Measurements from ENCODE around the gene KLK6. TPM values are rescaled to one million over a fixed set of nuclear protein-coding genes. Genes with fewer than 3 reads are reported as not detected.

Gene KLK6
- total RNA-seq, 4 donors from 2014 or later, result not detected

DNA sequence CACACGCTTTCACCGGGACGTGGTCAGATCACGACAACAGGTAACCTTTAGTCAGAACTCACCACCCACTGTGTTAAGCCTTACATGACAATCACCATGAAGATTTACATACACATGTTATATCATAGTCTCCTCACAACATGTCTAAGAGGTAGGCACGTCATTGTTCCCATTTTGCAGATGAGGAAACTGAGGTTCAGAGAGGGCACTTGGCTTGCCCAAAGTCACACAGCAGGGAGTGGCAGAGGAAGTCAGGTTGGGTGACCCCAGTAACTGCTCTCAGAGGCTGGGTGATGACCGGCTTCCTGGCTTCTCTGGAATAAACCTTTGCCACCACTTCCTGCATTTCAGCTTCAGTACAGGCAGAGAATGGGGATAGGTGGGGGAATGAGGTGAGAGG lies 44.9 kb upstream of the KLK6 start:
- no peak overlapping the region for H3K4me3 ChIP-seq
- TF ChIP-seq POLR2AphosphoS5 (IDR thresholded peaks at IDR 0.05), result no peak
- TF ChIP-seq POLR2A (IDR thresholded peaks at IDR 0.05; ENCODE audit: low read depth), result no peak
- no peak for TF ChIP-seq EP300 (IDR thresholded peaks at IDR 0.05)
- TF ChIP-seq, protein P1, sequence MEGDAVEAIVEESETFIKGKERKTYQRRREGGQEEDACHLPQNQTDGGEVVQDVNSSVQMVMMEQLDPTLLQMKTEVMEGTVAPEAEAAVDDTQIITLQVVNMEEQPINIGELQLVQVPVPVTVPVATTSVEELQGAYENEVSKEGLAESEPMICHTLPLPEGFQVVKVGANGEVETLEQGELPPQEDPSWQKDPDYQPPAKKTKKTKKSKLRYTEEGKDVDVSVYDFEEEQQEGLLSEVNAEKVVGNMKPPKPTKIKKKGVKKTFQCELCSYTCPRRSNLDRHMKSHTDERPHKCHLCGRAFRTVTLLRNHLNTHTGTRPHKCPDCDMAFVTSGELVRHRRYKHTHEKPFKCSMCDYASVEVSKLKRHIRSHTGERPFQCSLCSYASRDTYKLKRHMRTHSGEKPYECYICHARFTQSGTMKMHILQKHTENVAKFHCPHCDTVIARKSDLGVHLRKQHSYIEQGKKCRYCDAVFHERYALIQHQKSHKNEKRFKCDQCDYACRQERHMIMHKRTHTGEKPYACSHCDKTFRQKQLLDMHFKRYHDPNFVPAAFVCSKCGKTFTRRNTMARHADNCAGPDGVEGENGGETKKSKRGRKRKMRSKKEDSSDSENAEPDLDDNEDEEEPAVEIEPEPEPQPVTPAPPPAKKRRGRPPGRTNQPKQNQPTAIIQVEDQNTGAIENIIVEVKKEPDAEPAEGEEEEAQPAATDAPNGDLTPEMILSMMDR (IDR thresholded peaks at IDR 0.05), result no peak
- H3K27ac ChIP-seq (replicated peaks in 1 of 4), result no peak overlapping the region
- WGBS, result 91% methylated on average over 5 of the region's 6 CpGs
- no peak for DNase-seq (ENCODE audit: extremely low spot score)
- peaks cover 14 to 23% (median 22%) of the 10 kb centered on the region in 4 donors for H3K4me1 ChIP-seq
- intact Hi-C loops (cut with DNase I), result no loop called here
- no peaks in the 10 kb centered on the region for H3K36me3 ChIP-seq
- peaks cover 0 to 98% (median 28%) of the 10 kb centered on the region in 4 donors for H3K27me3 ChIP-seq
- no peaks in the 10 kb centered on the region for H3K9me3 ChIP-seq

DNA sequence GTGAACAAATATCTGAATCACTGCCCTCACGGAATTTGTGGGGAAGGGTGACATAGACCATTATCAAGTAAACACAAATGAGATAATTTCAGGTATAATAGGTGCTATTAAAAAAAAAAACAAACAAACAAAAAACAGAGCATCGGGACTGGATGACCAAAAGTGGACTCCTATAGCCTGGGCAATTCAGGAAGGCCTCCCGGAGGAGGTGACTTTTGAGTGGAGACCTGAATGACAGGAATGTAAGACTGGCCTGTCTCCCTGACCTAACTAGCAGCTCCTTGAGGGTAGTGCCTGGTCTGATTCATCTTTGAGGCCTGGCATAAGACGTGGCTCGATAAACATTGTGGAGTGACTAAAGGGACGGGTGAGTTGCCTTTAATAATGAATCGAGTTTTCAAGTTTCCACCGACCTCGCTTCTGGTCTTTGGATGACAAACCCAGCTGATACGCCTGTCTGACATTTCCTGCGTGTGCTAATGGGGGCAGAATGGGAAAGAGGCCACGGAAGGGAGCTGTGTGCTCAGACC lies 43.3 kb upstream of the KLK6 start:
- TF ChIP-seq EP300 (IDR thresholded peaks at IDR 0.05), result no peak
- TF ChIP-seq, protein P1 (IDR thresholded peaks at IDR 0.05), result no peak
- TF ChIP-seq POLR2AphosphoS5 (IDR thresholded peaks at IDR 0.05), result no peak
- TF ChIP-seq POLR2A (IDR thresholded peaks at IDR 0.05; ENCODE audit: low read depth), result no peak
- Histone ChIP-seq H3K4me1 (peaks cover 4 to 13% (median 10%) of the 10 kb centered on the region in 4 donors), H3K27me3 (peaks cover 0 to 92% (median 21%) of the 10 kb centered on the region in 4 donors), H3K9me3 (no peaks in the 10 kb centered on the region), H3K4me3 (no peak overlapping the region), H3K27ac (replicated peaks in 1 of 4) (no peak overlapping the region), H3K36me3 (no peaks in the 10 kb centered on the region)
- intact Hi-C loops (cut with DNase I), result no loop called here
- DNase-seq (ENCODE audit: extremely low spot score), result no peak
- 73% methylated on average over 12 of the region's 12 CpGs for WGBS

DNA sequence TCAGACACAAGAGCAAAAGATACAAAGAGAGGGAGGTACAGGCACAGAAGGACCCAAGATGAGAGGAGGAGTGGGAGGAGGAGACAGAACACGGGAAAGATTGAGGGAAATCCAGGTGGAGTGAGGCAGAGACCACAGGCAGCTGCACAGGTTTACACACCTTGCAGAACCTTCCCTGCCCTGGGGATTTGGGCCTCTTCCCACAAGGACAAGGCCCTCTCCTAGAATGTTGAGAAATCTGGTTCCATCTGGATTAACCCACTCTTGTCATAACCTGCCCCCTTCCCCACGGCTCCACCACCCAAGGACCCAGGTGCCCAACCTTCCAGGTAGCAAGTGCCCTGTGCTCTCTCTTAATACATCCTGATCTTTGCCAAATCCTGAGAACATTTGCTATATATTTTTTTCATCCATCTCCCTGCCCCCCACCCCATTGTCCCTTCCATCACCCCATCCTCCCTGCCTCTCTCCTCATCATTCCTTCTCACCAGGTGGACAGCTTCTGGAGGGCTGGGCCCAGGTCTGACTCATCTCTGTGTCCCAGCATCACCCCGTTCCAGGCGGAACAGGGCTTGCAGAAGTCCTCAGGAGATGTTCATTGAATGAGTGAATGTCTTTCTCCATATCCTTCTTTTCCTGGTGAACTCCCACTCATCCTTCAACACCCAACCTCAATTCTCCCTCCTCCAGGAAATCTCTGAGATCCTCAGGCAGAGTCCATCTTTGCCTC lies 40.8 kb upstream of the KLK6 start:
- Histone ChIP-seq H3K9me3 (no peaks in the 10 kb centered on the region), H3K27me3 (peaks cover 0 to 83% (median 0%) of the 10 kb centered on the region in 4 donors), H3K4me3 (no peak overlapping the region), H3K36me3 (no peaks in the 10 kb centered on the region), H3K4me1 (no peaks in the 10 kb centered on the region), H3K27ac (replicated peaks in 1 of 4) (no peak overlapping the region)
- intact Hi-C loops (cut with DNase I), result no loop called here
- TF ChIP-seq POLR2AphosphoS5 (IDR thresholded peaks at IDR 0.05) (no peak), EP300 (IDR thresholded peaks at IDR 0.05) (no peak), POLR2A (IDR thresholded peaks at IDR 0.05; ENCODE audit: low read depth) (no peak)
- TF ChIP-seq, protein P1 (IDR thresholded peaks at IDR 0.05), result no peak
- no peak for DNase-seq (ENCODE audit: extremely low spot score)
- WGBS, result 77% methylated on average over 4 of the region's 4 CpGs

DNA sequence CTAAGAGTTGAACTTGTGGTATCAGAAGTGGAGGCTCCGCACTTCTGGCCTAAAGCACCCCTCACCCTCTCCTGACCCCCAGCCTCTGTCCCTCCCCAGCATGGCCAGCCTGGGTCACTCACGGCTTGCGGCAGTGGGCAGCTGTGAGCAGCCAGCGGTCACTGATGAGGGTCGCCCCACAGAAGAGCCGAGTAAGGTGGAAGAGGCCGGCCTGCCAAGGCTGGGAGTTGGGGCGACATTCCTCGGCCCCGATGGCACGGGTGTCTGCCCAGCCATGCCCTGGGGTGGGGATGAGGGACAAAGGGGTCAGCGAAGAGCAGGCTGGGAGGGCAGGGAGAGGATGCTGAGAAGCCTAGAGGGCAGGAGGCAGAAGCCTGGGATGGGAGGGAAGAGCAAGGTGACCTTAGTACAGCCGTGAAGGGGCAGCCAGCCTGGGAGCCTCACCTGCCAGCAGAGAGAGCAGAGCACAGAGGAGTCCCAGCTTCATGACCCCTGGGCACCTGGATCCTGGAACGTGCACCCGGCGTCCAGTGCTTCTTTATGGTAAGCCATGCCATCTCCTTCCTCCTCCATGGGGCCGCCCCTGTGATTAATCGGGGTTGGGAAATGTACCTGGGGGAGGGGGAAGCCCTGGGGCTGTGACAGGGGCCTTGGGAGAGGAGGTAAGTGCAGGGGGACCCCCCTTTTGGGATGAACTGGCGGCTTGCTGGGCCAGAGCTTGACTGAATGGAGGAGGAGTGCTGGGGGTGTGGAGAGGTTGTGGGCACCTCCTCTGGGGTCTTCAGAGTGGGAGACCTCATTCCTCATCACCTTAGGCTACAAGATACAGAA lies 39.9 kb upstream of the KLK6 start:
- intact Hi-C loops (cut with DNase I), result no loop called here
- TF ChIP-seq, protein P1 (IDR thresholded peaks at IDR 0.05), result no peak
- no peak for TF ChIP-seq EP300 (IDR thresholded peaks at IDR 0.05)
- no peak for TF ChIP-seq POLR2AphosphoS5 (IDR thresholded peaks at IDR 0.05)
- no peak for TF ChIP-seq POLR2A (IDR thresholded peaks at IDR 0.05; ENCODE audit: low read depth)
- Histone ChIP-seq H3K27me3 (peaks cover 0 to 83% (median 0%) of the 10 kb centered on the region in 4 donors), H3K4me1 (no peaks in the 10 kb centered on the region), H3K9me3 (no peaks in the 10 kb centered on the region), H3K4me3 (no peak overlapping the region), H3K36me3 (no peaks in the 10 kb centered on the region), H3K27ac (replicated peaks in 1 of 4) (no peak overlapping the region)
- whole genome bisulfite sequencing, result 69% methylated on average over 14 of the region's 19 CpGs
- DNase-seq (ENCODE audit: extremely low spot score), result no peak
